Measurements from ENCODE around the gene RTRAF.

GRCh38 chr14:52048641-52049204 lies 59.4 kb downstream of the RTRAF start:
- no peak for TF ChIP-seq CTCF (IDR thresholded peaks at IDR 0.05; ENCODE audit: poor library complexity, severe bottlenecking)
- no peak for TF ChIP-seq RAD21 (conservative IDR thresholded peaks at IDR 0.05)
- TF ChIP-seq SMC3 (conservative IDR thresholded peaks at IDR 0.05; ENCODE audit: poor library complexity): no peak
- TF ChIP-seq EZH2 (IDR thresholded peaks at IDR 0.05; ENCODE audit: borderline replicate concordance, insufficient read depth, low read length, poor library complexity, severe bottlenecking): no peak
- TF ChIP-seq POLR2AphosphoS5 (IDR thresholded peaks at IDR 0.05): no peak
- no peak for TF ChIP-seq EP300 (conservative IDR thresholded peaks at IDR 0.05; ENCODE audit: poor library complexity, severe bottlenecking)
- TF ChIP-seq REST (IDR thresholded peaks at IDR 0.05; ENCODE audit: borderline replicate concordance): no peak

All from neural cell (in vitro differentiated cells).